ENCODE results near the gene EIF3L. TPM values are rescaled to one million over a fixed set of nuclear protein-coding genes. Genes with fewer than 3 reads are reported as not detected.

Gene EIF3L
- polyA plus RNA-seq, 1 donor: 1,085 TPM

DNA sequence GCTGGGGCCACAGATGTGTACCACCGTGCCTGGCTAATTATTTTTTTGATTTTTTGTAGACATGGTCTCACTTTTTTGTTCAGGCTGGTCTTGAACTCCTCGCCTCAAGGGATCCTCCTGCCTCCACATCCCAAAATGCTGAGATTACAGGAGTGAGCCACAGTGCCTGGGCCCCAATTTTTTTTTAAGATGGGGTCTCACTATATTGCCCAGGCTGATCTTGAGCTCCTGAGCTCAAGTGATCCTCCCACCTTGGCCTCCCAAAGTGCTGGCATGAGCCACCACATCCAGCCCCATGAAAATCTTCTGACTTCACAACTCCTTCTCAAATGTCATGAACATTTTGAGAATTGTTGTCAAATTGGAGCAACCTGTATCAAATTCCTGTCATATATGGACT, 2.8 kb upstream of the EIF3L start:
- no peak for DNase-seq

DNA sequence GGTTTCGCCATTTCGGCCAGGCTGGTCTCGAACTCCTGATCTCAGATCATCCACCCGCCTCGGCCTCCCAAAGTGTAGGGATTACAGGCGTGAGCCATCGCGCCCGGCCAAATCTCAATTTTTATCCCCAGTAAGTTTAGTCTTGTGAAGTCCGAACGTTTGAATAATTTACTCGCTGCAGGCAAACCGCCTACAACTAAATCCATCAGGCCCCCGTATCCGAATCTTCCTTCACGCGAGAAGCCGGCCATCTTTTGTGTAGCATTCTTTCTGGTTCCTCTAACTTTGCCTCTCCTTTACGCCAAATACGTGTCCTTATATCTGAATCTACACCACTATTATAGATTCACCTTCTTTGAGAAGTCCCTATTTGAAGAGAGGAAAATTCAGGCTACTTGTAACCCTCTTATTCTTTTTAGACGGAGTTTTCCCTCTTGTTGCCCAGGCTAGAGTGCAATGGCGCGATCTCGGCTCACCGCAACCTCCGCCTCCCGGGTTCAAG, 581 bp upstream of the EIF3L start:
- no peak for DNase-seq

DNA sequence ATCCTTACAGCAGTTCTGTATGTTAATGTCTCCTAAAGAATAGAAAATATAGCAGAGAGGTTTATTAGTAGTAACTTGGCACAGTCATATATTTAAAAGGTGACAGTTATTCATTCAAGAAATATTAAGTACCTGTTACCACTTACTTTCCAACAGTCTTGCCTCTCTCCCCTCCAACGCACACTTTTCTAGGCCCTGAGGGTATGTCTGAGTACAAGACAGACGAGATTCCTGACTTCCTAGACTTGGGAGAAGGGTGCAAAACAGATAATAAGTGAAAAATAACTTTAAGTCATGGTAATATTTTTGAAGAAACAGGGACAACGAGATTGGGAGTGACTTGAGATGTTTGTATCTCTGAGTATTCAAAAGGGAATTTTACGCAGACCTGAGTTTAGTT, 1.6 kb downstream of the EIF3L start:
- DNase-seq: no peak

GRCh38 chr22:37852418-37852817, 3.2 kb downstream of the EIF3L start:
- no peak for DNase-seq

GRCh38 chr22:37854946-37855345, 5.7 kb downstream of the EIF3L start:
- no peak for DNase-seq

GRCh38 chr22:37855462-37855861, 6.2 kb downstream of the EIF3L start:
- no peak for DNase-seq

DNA sequence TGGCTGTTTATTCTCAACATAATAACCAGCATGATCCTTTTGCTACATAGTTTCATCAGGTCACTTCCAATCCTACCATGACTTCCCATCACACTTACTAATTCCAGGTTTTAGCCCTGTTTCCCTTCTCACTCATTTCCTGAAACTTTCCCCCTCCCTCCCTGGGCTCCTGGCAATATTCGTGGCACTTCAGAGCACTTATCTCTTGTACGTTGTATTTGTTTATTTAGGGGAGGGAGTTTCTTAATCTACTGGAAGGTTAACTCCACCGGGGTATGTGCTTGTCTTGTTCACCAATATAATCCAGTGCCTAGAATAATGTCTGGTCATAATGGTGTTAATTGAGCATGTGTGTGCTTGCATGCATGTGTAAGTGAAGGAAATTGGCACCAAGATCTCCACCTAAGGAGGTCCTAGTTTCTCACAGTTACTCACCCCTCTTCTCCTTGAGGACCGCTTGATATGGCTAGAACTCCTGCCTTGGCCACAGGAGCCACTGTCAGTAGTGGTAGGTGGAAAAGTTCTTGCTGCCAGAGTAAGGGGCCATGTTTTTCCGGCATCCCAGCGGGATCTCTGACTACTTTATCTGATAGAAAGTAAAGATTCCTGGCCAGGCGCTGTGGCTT, 11.7 kb downstream of the EIF3L start:
- DNase-seq: no peak

- DNase-seq: no peak
Measured at GRCh38 chr22:37862570-37863325, 13.5 kb downstream of the EIF3L start.

- DNase-seq: no peak
Measured at GRCh38 chr22:37865510-37865909, 16.3 kb downstream of the EIF3L start.

- no peak for DNase-seq
Measured at GRCh38 chr22:37870273-37870672, 21.1 kb downstream of the EIF3L start.

- DNase-seq: no peak
Measured at GRCh38 chr22:37880668-37881440, 31.6 kb downstream of the EIF3L start.

GRCh38 chr22:37884420-37884819, 35.2 kb downstream of the EIF3L start:
- DNase-seq: peak; percentile 77

DNA sequence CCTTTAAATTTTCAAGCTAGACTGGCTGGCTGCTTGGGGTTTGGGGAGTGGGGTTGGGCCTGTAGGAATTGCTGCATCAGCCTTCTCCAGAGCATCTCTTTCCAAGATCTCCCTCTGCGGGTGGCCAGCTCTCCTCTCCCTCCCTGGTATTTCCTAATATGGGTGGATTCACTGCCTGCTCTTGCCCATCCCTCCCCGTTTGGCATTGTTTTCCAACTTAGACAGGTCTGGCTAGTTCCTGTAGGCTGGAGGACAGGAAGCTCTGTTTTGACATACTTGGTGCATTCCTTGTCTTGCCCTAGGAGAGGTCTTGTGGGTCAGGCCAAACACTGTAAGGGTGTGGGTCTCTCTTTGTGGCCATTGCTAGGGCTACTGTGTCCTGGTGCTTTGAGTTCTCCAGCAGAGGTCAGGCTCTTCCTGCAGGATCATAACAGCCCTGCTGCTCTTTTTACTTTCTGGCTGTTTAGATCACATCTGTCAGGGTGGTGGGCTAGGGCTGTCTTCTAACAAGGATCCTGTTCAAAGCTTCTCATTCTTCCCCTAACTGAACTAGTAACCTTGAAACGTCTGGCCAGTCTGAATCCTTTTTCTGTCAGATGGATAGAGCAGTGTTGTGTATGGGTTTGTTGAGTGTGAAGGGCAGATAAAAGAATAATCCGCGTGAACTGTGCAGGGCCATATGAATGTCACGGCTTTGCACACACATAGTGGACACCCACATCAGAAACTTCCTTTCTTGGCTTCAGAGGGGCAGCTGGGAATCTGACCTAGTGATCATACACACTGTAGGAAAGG, 38.6 kb downstream of the EIF3L start:
- DNase-seq: no peak

GRCh38 chr22:37891926-37892325, 42.7 kb downstream of the EIF3L start:
- no peak for DNase-seq

GRCh38 chr22:37892566-37893335, 43.5 kb downstream of the EIF3L start:
- DNase-seq: no peak

DNA sequence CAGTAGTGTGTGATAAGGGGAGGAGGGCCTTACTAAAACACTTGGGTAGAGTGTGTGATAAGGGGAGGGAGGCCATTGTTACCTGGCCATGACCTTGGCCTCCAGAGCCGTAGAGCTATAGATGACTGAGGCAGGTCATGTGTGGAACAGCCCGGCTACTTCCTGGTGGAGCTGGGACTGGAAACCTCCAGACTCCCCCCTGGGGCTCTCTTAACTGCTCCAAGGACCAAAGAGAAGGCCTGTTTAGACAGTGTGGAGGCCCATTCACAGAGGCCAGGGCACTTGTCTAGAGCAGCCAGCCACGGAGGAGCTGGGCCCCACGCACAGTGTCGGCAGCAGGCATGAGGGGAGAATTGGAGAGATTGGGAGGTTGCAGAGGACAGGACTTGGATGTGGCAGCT, 44.4 kb downstream of the EIF3L start:
- no peak for DNase-seq

DNA sequence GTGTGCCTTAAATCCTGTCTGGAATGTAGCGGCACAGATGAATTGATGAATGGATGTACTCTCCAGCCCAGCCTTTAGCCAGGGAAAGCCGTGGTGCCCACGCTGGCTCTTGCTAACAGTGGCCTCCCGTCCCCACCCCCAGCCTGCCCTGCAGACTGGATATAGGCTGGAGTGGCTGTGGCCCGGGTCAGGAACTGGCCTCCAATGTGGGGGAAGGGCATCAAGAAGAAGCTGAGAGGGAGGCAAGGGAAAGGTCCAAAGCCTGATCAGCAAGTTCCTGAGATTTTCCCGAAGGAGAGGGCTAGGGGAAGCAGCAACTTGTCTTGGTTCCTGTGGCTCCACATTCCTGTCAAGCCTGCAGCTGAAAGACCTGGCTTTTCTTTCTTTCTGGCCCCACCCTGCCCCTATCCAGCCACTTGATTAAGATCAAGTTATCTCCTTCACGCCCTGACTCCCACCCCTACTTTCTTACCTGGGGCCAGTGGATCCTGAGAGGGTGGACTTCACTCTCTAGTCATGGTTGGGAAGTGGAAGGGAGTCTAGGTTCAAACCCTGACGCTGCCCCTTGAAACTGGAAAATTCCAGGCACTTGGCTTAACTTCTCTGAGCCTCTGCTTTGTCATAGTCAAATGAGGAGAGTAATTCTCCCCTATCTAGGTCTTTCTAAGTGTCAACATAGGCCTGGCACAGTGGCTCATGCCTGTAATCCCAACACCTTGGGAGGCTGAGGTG, 45.9 kb downstream of the EIF3L start:
- DNase-seq: no peak

- no peak for DNase-seq
Measured at GRCh38 chr22:37896181-37896592, 47.0 kb downstream of the EIF3L start.

GRCh38 chr22:37896939-37897338, 47.7 kb downstream of the EIF3L start:
- DNase-seq: no peak

DNA sequence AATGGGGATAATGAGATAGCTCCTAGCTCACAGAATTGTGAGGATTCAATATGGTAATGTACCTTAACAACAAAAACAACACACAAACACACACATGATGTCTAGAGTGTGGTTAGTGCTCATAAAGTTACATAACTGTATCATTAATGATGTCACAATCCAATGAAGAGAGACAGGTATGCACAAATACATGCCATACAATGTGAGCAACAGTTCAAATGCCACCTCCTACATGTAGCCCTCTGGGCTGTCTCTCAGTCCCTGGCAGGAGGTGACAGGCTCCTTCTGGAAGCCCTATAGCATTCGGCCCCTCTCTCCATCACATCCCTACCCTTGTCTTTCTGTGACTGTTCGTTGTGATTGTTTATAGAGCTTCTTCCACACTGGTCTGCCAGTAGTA, 48.6 kb downstream of the EIF3L start:
- no peak for DNase-seq
